ENCODE results near the gene COA5.

- no peak for TF ChIP-seq CTCF (IDR thresholded peaks at IDR 0.05)
- TF ChIP-seq POLR2A (IDR thresholded peaks at IDR 0.05) = no peak
- TF ChIP-seq POLR2AphosphoS5 (IDR thresholded peaks at IDR 0.05) = no peak
Measured at GRCh38 chr2:98607104-98607503, 1.2 kb downstream of the COA5 start.
